Frontal cortex (tissue), 4 donors: Measurements from ENCODE around the gene CTSC. TPM values are rescaled to one million over a fixed set of nuclear protein-coding genes. Genes with fewer than 3 reads are reported as not detected.
"Not testable (repeated sequence)": the region's sequence is repeated elsewhere in the genome, so short reads cannot be mapped to it uniquely, and the experiment has no call there.

Source experiments
- DNase-seq, 2 donors: peaks; one replicate each; pipeline ENCODE4 v3.0.0; 2012; ENCODE audit warnings: low spot score in 2 of 2
- FAIRE-seq: peaks from 2 replicates; lab custom pipeline; 2012; peaks lifted over from hg19 to GRCh38; lab: Jason Lieb, UNC
- total RNA-seq: library from RNA; depleted of rRNA; stranded (reverse); fragments of >200 nt; gene quantifications from one replicate; pipeline ENCODE4 v1.2.3, GENCODE V29; 2014
- donor health status: control.
- donor health status: control.
- donor health status: control.

CTSC gene
- total RNA-seq, 1 donor from 2014 or later = 11.0 TPM

- FAIRE-seq, DNase-seq: not testable (repeated sequence)
These were observed 14.7 kb downstream of the CTSC start for GRCh38 chr11:88322881-88323280.

DNA sequence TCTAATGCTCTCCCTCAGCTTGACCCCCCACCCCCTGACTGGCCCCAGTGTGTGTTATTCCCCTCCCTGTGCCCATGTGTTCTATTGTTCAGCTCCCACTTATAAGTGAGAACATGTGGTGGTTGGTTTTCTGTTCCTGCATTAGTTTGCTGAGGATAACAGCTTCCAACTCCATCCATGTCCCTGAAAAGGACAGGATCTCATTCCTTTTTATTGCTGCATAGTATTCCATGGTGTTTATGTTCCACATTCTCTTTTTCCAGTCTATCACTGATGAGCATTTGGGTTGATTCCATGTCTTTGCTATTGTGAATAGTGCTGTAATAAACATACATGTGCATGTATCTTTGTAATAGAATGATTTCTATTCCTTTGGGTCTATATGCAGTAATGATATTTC, 16.1 kb downstream of the CTSC start:
- FAIRE-seq, DNase-seq: not testable (repeated sequence)

GRCh38 chr11:88320149-88320559, 17.4 kb downstream of the CTSC start:
- FAIRE-seq (no peak), DNase-seq (no peak)

- FAIRE-seq = no peak
- no peak for DNase-seq
These were observed 19.5 kb downstream of the CTSC start for GRCh38 chr11:88318017-88318416.

DNA sequence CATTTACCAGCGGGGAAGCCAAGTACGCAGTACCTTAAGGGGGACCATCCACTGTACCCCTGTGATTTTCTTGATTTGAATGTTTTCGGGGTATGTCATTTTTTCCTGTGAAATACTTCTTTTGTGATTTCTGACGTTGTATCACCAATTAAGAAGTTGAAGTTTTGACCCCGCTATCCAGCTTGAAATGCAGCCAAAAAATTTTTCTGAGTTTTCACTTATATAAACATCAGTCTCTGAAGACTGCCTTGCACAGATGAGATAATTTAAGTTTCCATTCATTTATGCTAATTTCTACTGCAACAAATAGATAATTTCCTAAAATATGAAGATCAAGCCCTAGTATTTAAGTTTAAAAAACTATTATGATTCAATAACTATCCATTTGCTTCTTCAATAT, 20.0 kb downstream of the CTSC start:
- FAIRE-seq (no peak), DNase-seq (no peak)

GRCh38 chr11:88315981-88316441, 21.5 kb downstream of the CTSC start:
- DNase-seq (no peak), FAIRE-seq (no peak)

- DNase-seq (no peak), FAIRE-seq (no peak)
These were observed 22.5 kb downstream of the CTSC start for GRCh38 chr11:88315015-88315414.

DNA sequence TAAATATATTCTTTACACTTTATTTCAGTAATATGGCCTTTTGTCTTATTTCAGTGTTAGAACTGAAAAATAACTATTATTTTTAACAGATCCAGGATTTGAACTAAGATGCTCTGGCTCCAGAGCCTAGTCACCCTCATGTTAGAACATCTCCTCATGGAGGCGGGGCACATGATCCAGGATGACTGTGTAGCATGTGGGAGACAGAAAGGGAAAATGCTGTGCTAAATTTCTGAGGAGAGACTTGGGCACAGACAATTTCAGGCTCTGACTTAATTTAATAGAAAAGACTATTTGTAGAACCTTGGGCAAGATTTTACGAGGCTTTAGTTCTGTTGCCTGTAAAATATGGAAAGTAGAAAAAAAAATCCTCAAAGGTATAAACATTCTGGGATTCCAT, 24.1 kb downstream of the CTSC start:
- DNase-seq (no peak), FAIRE-seq (no peak)

- FAIRE-seq (no peak), DNase-seq (no peak)
These were observed 24.9 kb downstream of the CTSC start for GRCh38 chr11:88312628-88313027.

- DNase-seq (no peak), FAIRE-seq (no peak)
These were observed 27.3 kb downstream of the CTSC start for GRCh38 chr11:88310246-88310645.

DNA sequence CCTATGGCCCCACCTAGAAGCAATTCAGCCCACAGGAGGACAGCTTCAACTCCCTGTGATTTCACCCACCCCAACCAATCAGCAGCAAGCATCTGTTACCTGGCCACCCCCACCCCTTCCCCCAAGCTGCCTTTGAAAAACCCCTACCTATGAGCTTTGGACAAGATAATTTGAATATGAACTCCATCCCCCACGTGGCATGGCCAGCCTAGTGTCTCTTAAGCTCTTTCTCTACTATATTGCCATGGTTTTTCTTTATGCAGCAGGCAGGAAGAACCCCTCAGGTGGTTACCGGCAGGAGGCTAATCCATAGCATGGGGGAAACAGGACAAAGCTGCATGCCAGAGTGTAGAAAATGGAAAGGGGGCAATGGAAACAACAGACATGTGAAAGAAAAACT, 29.0 kb downstream of the CTSC start:
- FAIRE-seq = no peak
- DNase-seq = no peak

DNA sequence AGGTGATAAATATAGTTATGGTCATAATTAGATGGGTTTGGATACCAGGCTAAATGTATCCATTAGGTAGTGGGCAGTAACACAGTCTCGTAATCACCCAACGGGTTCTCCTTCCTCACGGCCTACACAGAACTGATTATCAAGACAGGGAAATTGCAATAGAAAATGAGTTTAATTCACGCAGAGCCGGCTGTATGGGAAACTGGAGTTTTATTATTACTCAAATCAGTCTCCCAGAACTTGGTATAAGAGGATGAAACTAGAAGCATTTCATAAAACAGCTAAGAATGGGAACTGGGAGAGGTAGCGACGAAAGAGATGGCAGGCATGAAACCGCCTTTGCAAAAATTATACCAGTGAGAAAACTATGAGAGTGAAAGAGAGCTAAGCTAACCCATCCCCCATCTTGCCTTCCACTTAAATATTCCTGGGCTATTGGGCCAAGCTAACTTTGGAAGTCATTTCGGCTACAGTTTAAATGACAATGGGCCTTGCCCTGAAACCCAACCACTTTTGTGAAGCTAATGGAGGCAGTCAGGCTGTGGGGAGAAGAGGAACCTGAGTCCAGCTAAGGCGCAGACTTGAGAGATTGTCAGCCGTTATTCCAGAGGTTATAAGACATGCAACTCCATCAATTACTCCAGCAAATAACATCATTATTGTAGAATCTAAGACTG, 29.6 kb downstream of the CTSC start:
- FAIRE-seq (no peak), DNase-seq (no peak)

- DNase-seq (no peak), FAIRE-seq (no peak)
These were observed 30.8 kb downstream of the CTSC start for GRCh38 chr11:88306785-88307184.

- DNase-seq = no peak
- no peak for FAIRE-seq
These were observed 32.1 kb downstream of the CTSC start for GRCh38 chr11:88305430-88305829.

- DNase-seq (no peak), FAIRE-seq (no peak)
These were observed 33.2 kb downstream of the CTSC start for GRCh38 chr11:88304352-88304751.

- FAIRE-seq = no peak
These were observed 34.5 kb downstream of the CTSC start for GRCh38 chr11:88303037-88303436.

GRCh38 chr11:88301488-88302140, 35.9 kb downstream of the CTSC start:
- no peak for DNase-seq
- FAIRE-seq = no peak

More at GRCh38 chr11:88303037-88303436, 34.5 kb downstream of the CTSC start:
- DNase-seq = no peak

DNA sequence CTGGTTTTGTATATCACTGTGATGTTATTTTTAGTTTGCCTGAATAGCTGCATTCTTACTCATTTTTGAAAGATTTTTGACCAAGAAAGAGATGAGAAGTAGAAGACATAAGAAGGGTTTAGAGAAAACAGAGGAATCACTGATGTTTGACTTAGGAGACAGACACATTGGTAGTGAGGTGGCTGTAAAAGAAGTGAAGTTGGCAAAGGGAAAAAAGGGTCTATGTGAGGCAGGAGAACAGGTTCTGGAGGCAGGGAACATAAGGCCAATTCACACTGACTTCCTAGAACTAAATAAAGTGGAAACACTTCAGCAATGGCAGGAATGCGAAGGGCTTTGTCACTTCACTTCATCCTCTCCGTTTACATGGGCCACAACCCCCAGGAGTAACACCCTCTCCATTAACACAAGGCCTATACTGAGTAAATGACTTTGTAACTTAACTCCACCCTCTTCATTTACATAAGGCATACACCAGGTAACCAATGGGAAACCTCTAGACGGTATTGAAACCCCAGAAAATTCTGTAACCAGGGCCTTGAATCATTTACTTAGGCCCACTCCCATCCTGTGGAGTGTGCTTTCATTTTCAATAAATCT, 36.5 kb downstream of the CTSC start:
- FAIRE-seq (no peak), DNase-seq (no peak)

DNA sequence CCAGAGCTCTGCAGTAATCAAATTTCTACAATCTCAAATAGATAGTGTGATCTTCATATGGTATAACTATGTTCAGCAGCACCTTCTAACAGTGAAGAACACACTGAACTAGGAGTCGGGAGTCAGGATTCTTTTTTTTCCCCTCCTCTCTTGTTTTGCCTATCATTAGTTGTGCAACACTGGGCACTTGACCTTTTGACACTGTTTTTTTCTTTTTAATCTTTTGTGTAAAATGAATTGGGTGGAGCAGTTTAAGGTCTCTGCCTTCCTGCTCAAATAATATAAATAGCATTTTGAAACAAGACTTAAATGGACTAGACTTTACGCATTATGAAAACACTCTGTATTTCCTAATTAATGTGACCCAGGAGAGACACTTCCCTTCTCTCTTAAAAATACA, 39.7 kb downstream of the CTSC start:
- DNase-seq = no peak
- FAIRE-seq = no peak

DNA sequence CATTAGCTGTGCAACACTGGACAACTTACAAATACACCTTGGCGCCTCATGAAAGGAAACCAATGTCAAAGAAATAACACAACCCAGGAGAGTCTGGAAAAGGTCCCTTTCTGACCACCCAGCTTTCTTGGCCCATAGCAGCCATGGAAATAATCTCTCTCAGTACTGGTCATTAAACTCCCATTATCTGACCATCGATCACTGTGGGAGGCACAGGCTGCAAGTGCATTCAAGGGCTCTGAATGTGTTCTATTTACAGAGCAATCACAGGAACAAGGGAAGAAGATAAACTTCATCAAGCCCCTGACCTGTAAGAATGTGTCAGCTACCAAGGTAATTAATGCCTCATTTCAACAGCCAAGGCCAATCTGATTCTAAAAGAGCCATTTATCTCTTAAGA, 40.1 kb downstream of the CTSC start:
- FAIRE-seq = no peak
- DNase-seq = no peak

GRCh38 chr11:88295028-88295427, 42.5 kb downstream of the CTSC start:
- no peak for DNase-seq
- FAIRE-seq = no peak
